Measurements from ENCODE around the gene TMEM43. TPM values are rescaled to one million over a fixed set of nuclear protein-coding genes. Genes with fewer than 3 reads are reported as not detected.

TMEM43 gene
- total and polyA plus RNA-seq, 8 donors: 11.2 to 31.2 (median 17.6) TPM

GRCh38 chr3:14157951-14158350, 33.1 kb downstream of the TMEM43 start:
- Histone ChIP-seq H3K27ac (no peak overlapping the region), H3K27me3 (no peaks in the 10 kb centered on the region), H3K4me3 (no peak overlapping the region), H3K9me3 (no peaks in the 10 kb centered on the region), H3K4me1 (no peaks in the 10 kb centered on the region), H3K36me3 (peaks cover 6 to 78% (median 42%) of the 10 kb centered on the region in 3 donors)
- FAIRE-seq: no peak
- no peak for ATAC-seq
- TF ChIP-seq, protein P1, sequence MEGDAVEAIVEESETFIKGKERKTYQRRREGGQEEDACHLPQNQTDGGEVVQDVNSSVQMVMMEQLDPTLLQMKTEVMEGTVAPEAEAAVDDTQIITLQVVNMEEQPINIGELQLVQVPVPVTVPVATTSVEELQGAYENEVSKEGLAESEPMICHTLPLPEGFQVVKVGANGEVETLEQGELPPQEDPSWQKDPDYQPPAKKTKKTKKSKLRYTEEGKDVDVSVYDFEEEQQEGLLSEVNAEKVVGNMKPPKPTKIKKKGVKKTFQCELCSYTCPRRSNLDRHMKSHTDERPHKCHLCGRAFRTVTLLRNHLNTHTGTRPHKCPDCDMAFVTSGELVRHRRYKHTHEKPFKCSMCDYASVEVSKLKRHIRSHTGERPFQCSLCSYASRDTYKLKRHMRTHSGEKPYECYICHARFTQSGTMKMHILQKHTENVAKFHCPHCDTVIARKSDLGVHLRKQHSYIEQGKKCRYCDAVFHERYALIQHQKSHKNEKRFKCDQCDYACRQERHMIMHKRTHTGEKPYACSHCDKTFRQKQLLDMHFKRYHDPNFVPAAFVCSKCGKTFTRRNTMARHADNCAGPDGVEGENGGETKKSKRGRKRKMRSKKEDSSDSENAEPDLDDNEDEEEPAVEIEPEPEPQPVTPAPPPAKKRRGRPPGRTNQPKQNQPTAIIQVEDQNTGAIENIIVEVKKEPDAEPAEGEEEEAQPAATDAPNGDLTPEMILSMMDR (IDR thresholded peaks at IDR 0.05): no peak
- peak in 1 of 6 donors; percentile 50 for DNase-seq
- intact Hi-C loops (cut with DNase I): no loop called here
- 96% methylated on average over 9 of the region's 9 CpGs for WGBS, 2 donors

GRCh38 chr3:14158370-14158769, 33.5 kb downstream of the TMEM43 start:
- WGBS, 2 donors: 92 to 98% methylated on average over 14 of the region's 14 CpGs
- no peaks in the 10 kb centered on the region for H3K4me1 ChIP-seq
- H3K4me3 ChIP-seq: no peak overlapping the region
- DNase-seq (peak in 1 of 6 donors; percentile 24), FAIRE-seq (no peak), ATAC-seq (no peak)
- no peaks in the 10 kb centered on the region for H3K9me3 ChIP-seq
- no peak overlapping the region for H3K27ac ChIP-seq
- H3K27me3 ChIP-seq: no peaks in the 10 kb centered on the region
- H3K36me3 ChIP-seq: peaks cover 6 to 78% (median 47%) of the 10 kb centered on the region in 3 donors
- TF ChIP-seq, protein P1 (IDR thresholded peaks at IDR 0.05): no peak
- intact Hi-C loops (cut with DNase I): no loop called here

DNA sequence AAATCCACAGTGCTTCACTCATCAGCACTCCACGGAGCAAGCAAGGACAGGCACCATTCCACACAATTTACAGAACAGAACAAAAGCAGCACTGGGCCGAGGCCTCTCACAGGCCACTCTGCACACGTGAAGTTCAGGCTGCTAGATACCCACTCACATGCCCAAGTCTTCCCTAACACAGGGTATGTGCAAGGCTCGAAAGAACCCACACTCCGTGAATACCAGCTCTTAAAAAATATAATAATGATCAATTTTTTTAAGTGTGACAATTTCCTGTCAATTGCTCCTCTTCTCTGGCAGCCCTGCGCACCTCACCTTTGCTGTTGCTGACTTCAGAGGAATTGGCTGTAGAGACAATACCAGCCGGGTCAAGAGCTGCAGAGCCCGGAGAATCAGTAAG, 34.6 kb downstream of the TMEM43 start:
- WGBS, 2 donors: 96% methylated on average over 8 of the region's 8 CpGs
- Histone ChIP-seq H3K27me3 (no peaks in the 10 kb centered on the region), H3K4me3 (no peak overlapping the region), H3K9me3 (no peaks in the 10 kb centered on the region), H3K4me1 (no peaks in the 10 kb centered on the region), H3K27ac (no peak overlapping the region), H3K36me3 (peaks cover 6 to 88% (median 52%) of the 10 kb centered on the region in 3 donors)
- no peak for DNase-seq
- TF ChIP-seq, protein P1 (IDR thresholded peaks at IDR 0.05): no peak
- intact Hi-C loops (cut with DNase I): no loop called here
- ATAC-seq: no peak
- no peak for FAIRE-seq

DNA sequence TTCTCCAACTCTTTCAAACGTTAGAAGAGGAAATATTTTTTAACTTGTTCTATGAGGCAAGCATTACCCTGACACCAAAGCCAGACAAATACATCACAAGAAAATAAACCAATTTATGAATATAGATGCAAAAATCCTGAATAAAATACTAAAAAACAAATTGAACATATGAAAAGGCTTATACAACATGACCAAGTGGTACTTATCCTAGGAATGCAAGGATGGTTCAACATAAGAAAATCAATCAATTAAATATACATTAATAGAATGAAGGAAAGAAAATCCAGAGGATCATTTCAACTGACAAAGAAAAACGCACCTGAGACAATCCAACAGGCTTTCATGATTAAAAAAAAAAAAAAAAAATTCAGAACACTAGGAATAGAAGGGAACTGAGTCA, 36.4 kb downstream of the TMEM43 start:
- no peak for ATAC-seq
- peaks cover 12 to 98% (median 55%) of the 10 kb centered on the region in 3 donors for H3K36me3 ChIP-seq
- intact Hi-C loops (cut with DNase I): no loop called here
- no peak for DNase-seq
- WGBS, 2 donors: 89 to 92% methylated on average over 2 of the region's 2 CpGs
- FAIRE-seq: no peak
- TF ChIP-seq, protein P1 (IDR thresholded peaks at IDR 0.05): no peak
- H3K27ac ChIP-seq: no peak overlapping the region
- H3K4me1 ChIP-seq: no peaks in the 10 kb centered on the region
- H3K27me3 ChIP-seq: no peaks in the 10 kb centered on the region
- no peak overlapping the region for H3K4me3 ChIP-seq
- H3K9me3 ChIP-seq: no peaks in the 10 kb centered on the region

- Histone ChIP-seq H3K4me3 (no peak overlapping the region), H3K27me3 (no peaks in the 10 kb centered on the region), H3K27ac (no peak overlapping the region), H3K36me3 (peaks cover 12 to 93% (median 61%) of the 10 kb centered on the region in 3 donors), H3K9me3 (no peaks in the 10 kb centered on the region), H3K4me1 (no peaks in the 10 kb centered on the region)
- FAIRE-seq: no peak
- intact Hi-C loops (cut with DNase I): no loop called here
- ATAC-seq: no peak
- WGBS, 2 donors: 97 to 100% methylated on average over 2 of the region's 2 CpGs
- no peak for DNase-seq
- TF ChIP-seq, protein P1 (IDR thresholded peaks at IDR 0.05): no peak
These were observed 37.3 kb downstream of the TMEM43 start for GRCh38 chr3:14162178-14162577.
